Heart left ventricle (tissue), 13 donors: ENCODE measurements around the gene TGM2.

ENCODE experiments used
- CTCF ChIP-seq, 12 donors: fragments of 200-600 bp; sonication (generic) in 4 of 12; IDR thresholded peaks; one replicate each; pipeline versions ENCODE4 v1.5.0 to v1.8.0; 2018 to 2022; ENCODE audit warnings: antibody characterized with exemption in 12 of 12, mild to moderate bottlenecking in 5 of 12
- POLR2A ChIP-seq, 2 donors: fragments of 450-650 bp; IDR thresholded peaks; one replicate each; pipeline ENCODE4 v1.6.1; 2017; ENCODE audit warnings: antibody characterized with exemption in 2 of 2, mild to moderate bottlenecking in 2 of 2, moderate library complexity in 2 of 2
- donor health status: ischemic (EF 13 %, LVEDD 7.1; RV severe dilation, severe dysfunction).
- donor health status: DM: no; HTN: yes; CAD: no.
- donor health status: DM: no; HTN: no; CAD: no.
- donor health status: ischemic (EF 25% LVEDD 6.9; RV normal size, moderate dysfunction).
- donor health status: ischemic (EF 25% LVEDD 5.7; RV mildly dilated, moderate dysfunction).
- donor health status: ischemic (EF 35%, LVEDD 5.7; RV mildly dilated, moderate dysfunction).
- donor health status: nonischemic (EF 11% LVEDD 7.7; RV severe dilation, severe dysfunction).
- donor health status: DM: yes; HTN: yes; CAD: no.
- donor health status: PGD.
- donor health status: ischemic (EF 29% LVEDD 5.4; RV normal size, mild dysfunction).
- donor health status: nonischemic (EF 23%, LVEDD 6.1; RV moderate dilation, normal function).

GRCh38 chr20:38178581-38178980 lies 13.5 kb upstream of the TGM2 start:
- no peak for TF ChIP-seq CTCF (IDR thresholded peaks at IDR 0.05)
- TF ChIP-seq POLR2A (IDR thresholded peaks at IDR 0.05) = no peak
